SK-N-SH treated with all-trans-retinoic acid at 6 μM for 48 hours (cell line): ENCODE measurements around the gene B4GALT7.

Experiments
- CSDC2 ChIP-seq: fragments of 250-450 bp; sonication (Bioruptor Pico); IDR thresholded peaks from 2 replicates; pipeline ENCODE4 v1.5.0; 2020; ENCODE audit warnings: mild to moderate bottlenecking, moderate library complexity
- ESRRG ChIP-seq: fragments of 250-450 bp; sonication (Bioruptor Pico); IDR thresholded peaks from 2 replicates; pipeline ENCODE4 v1.6.1; 2021; ENCODE audit warnings: mild to moderate bottlenecking
- GLIS3 ChIP-seq: fragments of 250-450 bp; sonication (Bioruptor Pico); IDR thresholded peaks from 2 replicates; pipeline ENCODE4 v1.5.0; 2020; ENCODE audit warnings: mild to moderate bottlenecking, moderate library complexity
- ISL1 ChIP-seq: fragments of 250-450 bp; sonication (Bioruptor Pico); IDR thresholded peaks from 2 replicates; pipeline ENCODE4 v2.1.2; 2022; ENCODE audit warnings: mild to moderate bottlenecking, moderate library complexity
- SNAI2 ChIP-seq: fragments of 250-450 bp; sonication (Bioruptor Pico); IDR thresholded peaks from 2 replicates; pipeline ENCODE4 v1.5.0; 2020; ENCODE audit warnings: mild to moderate bottlenecking, moderate library complexity
- ZC3H10 ChIP-seq: fragments of 250-450 bp; sonication (Bioruptor Pico); IDR thresholded peaks from 2 replicates; pipeline ENCODE4 v1.5.1; 2021; ENCODE audit warnings: mild to moderate bottlenecking, moderate library complexity
- ZFP3 ChIP-seq: fragments of 250-450 bp; sonication (Bioruptor Pico); IDR thresholded peaks from 2 replicates; pipeline ENCODE4 v1.5.0; 2020; ENCODE audit warnings: mild to moderate bottlenecking, moderate library complexity
- ZFP30 ChIP-seq: fragments of 450-650 bp; formaldehyde crosslinking; IDR thresholded peaks from 2 replicates; pipeline ENCODE4 v1.5.0; 2022; ENCODE audit warnings: mild to moderate bottlenecking, moderate library complexity
- ZNF70 ChIP-seq: fragments of 450-650 bp; formaldehyde crosslinking; IDR thresholded peaks from 2 replicates; pipeline ENCODE4 v1.5.0; 2020; ENCODE audit warnings: mild to moderate bottlenecking, moderate library complexity
- TF ChIP-seq, protein P1 (sequence below): fragments of 250-450 bp; sonication (Bioruptor Pico); IDR thresholded peaks from 2 replicates; pipeline ENCODE4 v1.8.0; 2020; ENCODE audit warnings: mild to moderate bottlenecking, moderate library complexity, borderline replicate concordance

DNA sequence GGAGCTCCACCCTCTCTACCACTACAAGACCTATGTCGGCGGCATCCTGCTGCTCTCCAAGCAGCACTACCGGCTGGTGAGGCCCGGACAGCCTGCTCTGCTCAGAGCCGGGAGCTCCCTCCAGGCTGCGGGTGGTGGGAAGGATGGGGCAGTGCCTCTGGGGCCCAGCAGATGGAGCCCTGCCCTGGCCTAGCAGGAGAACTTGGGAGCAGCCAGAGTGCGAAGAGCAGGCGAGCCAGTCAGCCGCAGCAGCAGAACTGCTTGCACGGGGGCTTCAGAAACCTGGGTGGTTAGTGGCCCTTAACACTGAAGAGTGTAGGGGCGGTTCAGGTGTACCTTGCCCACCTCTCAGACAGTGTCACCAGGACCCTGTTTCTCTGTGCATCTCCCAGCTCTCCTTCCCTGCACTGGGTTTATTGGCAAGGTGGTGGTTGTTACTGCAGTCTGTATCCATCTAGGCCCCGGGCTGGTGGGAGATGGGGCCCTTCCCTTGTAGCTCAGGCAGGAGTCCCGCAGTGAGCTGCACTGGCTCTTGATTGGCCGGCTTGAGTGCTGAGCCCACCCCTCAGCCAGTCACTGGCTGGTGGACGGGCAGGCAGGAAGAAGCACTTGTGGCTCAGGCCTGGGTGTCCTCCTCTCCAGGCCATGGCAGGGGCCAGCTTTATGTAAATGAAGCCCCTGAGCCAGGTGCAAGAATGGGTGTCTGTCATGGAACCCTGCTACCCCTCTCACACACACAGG lies 7.7 kb downstream of the B4GALT7 start:
- TF ChIP-seq ESRRG (CRISPR knock-in tag) (no peak), ZNF70 (CRISPR knock-in tag) (no peak), CSDC2 (no peak), ZC3H10 (no peak), ZFP30 (CRISPR knock-in tag) (no peak), ZFP3 (CRISPR knock-in tag) (no peak), ISL1 (CRISPR knock-in tag) (no peak), SNAI2 (CRISPR knock-in tag) (no peak), GLIS3 (CRISPR knock-in tag) (no peak)
- TF ChIP-seq, protein P1, sequence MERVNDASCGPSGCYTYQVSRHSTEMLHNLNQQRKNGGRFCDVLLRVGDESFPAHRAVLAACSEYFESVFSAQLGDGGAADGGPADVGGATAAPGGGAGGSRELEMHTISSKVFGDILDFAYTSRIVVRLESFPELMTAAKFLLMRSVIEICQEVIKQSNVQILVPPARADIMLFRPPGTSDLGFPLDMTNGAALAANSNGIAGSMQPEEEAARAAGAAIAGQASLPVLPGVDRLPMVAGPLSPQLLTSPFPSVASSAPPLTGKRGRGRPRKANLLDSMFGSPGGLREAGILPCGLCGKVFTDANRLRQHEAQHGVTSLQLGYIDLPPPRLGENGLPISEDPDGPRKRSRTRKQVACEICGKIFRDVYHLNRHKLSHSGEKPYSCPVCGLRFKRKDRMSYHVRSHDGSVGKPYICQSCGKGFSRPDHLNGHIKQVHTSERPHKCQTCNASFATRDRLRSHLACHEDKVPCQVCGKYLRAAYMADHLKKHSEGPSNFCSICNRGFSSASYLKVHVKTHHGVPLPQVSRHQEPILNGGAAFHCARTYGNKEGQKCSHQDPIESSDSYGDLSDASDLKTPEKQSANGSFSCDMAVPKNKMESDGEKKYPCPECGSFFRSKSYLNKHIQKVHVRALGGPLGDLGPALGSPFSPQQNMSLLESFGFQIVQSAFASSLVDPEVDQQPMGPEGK (CRISPR knock-in tag), result no peak
